HG03442 (cell line): ENCODE data around the gene EPHB2.

Experiments used
- ATAC-seq: cut with Tn5 transposase; IDR thresholded peaks from one replicate; pipeline ENCODE4 v1.9.1; 2021; ENCODE audit warnings: mild to moderate bottlenecking, moderate library complexity; ENCODE audit not compliant: unreplicated experiment

EPHB2 gene

DNA sequence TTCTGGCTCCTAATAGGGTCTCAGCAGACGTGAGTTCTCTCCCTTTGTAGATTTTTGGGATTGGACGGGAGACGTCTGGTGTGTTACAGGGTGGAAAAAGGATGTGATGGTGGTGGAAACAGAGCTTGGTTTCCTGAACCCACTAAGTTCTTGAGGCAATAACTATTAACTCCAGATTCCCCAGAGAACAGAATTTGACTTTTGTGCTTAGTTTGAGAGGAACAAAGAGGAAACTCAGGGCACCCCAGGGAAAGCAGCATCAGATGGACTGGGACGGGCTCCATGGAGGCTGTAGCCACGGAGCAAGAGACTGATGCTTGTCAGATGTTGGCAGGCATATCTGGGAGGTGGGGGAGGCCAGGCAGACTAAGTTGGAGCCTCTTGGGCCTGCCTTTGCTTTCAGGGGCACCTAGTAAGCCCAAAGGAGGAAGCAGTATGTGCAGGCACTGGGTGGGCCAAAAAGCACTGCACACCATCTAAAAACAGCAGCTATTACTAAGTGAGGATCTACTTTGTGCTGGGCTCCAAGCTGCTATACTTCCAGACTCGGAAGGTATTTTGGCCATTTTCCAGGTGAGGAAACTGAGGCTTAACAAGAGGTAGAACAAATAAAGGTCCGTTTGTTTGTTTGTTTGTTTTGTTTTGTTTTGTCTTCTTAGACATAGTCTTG is 66.9 kb downstream of the EPHB2 start:
- no peak for ATAC-seq

- no peak for ATAC-seq
Measured at GRCh38 chr1:22778408-22778807, 67.8 kb downstream of the EPHB2 start.

DNA sequence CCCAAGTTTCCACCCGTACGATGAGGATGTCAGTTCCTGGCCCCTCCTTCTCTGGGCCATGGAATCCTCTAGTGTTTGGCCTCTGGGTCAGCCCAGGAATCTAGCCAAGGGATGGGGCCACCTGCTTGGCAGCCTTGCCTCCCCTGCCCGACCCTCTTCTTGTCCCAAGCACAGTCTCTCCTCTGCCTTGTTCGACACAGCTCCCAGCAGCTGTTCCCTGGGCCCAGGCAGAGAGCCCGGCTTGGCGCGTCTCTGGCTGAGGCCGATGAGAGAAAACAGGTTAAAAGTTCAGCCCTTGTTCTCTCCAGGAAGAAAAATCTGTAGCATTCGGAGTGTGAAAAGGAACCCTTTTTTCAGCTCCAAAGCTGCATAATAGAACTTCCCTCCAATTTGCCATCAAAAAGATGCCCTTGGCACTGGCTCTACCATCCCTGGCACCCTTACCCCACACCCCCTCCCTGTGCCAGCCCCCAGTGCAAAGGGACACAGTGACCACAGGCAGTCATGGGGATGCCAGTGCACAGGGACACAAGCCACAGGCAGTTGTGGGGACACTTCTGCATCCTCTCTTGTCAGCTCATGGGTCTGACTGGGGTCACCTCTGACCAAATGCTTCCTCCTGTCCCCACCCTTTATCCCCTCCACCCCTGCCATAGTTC is 68.4 kb downstream of the EPHB2 start:
- ATAC-seq = no peak

DNA sequence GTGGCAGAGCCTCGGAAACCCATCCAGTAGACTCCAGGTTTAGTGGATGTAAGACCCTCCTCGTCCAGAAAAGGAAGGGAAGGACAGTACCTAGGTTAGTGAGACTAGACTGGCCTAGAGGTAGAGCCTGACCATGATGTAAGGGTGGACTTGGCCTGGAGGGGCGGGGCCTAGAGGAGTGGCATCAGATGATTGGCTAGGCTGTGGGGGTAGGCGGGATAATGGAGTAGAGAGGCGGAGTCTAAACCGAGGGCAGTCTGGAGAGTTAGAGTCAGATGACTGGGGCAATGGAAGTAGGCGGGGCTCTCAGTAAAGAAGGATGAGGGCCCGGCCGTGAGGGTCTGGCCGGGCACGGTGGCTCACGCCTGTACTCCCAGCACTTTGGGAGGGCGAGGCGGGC is 70.1 kb downstream of the EPHB2 start:
- no peak for ATAC-seq

DNA sequence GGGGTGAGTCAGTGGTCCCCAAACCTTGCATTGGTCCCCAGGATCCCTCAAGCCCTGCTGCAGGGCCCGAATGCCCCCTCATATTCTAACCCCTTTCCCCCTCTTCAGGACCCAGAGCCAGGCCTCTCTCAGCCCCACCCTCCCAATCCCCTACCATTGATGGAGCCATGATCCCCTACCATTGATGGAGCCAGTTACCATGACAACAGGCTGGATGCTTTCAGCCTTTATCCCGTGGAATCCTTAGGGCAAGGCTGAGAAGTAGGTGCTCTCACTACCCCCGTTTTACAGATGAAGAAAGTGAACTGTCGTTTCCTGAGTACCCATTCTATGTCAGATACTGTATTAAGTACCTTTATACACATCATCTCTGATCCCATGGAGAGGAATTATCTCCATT is 70.8 kb downstream of the EPHB2 start:
- no peak for ATAC-seq

GRCh38 chr1:22782406-22782805 is 71.8 kb downstream of the EPHB2 start:
- ATAC-seq = no peak

- ATAC-seq = no peak
Measured at GRCh38 chr1:22784317-22784716, 73.7 kb downstream of the EPHB2 start.

DNA sequence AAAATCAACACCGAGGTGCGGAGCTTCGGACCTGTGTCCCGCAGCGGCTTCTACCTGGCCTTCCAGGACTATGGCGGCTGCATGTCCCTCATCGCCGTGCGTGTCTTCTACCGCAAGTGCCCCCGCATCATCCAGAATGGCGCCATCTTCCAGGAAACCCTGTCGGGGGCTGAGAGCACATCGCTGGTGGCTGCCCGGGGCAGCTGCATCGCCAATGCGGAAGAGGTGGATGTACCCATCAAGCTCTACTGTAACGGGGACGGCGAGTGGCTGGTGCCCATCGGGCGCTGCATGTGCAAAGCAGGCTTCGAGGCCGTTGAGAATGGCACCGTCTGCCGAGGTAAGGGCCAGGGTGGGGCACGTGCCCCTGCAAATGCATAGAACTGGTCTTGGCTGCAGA is 74.1 kb downstream of the EPHB2 start:
- ATAC-seq = no peak

DNA sequence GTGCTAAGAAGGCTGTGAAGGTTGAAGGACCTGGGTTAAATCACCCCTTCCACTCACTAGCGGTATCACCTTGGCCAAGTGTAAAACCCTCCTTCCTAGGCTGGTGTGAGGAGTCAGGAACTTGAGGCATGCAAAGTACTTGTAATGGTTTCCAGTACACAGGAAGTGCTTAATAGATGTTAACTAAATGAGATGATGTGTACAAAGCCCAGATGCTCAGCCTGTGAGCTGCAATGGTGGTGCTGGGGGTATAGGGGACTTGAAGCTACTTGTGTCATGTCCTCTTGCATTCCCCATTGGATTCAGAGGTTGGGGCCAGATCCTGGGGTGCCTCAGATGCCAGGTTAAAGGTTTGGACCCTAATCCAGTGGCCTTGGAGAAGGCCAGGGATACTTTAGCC is 75.5 kb downstream of the EPHB2 start:
- ATAC-seq = no peak

- ATAC-seq = no peak
Measured at GRCh38 chr1:22786719-22787489, 76.3 kb downstream of the EPHB2 start.

DNA sequence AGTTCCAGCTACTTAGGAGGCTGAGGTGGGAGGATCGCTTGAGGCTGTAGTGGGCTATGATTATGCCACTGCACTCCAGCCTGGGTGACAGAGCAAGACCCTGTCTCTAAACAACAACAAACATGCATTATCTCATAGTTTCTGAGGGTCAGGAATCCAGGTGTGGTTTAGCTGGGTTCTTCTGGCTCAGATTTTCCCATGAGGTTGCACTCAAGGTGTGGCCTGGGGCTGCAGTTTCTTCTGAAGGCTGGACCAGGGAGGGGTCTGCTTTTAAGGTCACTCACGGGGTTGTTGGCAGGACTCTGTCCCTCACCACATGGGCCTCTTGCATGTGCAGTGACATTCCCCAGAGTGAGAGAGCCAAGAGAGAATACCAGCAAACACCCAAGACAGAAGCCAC is 77.0 kb downstream of the EPHB2 start:
- no peak for ATAC-seq

GRCh38 chr1:22788254-22788661 is 77.6 kb downstream of the EPHB2 start:
- no peak for ATAC-seq

DNA sequence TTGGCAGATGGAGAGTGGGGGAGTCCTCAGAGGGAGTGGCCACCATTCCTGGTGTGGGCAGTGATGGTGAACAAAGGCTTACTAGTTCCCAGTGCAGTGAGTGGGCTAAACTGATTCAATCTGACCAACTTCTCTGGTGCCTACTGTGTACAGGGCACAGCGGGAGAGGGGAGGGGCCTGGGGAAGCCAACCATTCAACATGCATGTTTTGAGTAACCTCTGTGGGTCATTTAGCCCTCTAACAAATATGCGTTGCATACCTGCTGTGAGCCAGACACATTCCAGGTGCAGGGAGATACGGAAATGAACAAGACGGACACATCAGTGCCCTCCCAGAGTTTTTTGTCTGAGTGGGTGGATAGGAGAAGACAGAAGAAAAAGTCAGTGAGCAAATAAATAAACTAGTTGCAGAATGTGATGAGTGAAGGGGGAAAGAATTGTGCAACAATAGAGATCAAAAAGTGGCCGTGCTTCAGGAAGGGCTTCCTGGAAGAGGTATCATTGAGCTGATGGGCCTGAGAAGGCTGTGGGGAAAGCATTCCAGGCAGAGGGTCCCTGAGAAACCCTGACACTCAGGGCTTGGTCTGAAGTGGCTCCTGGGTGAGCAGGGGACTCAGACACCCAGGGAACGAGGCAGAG is 78.8 kb downstream of the EPHB2 start:
- ATAC-seq = no peak

- no peak for ATAC-seq
Measured at GRCh38 chr1:22790232-22791008, 79.8 kb downstream of the EPHB2 start.

DNA sequence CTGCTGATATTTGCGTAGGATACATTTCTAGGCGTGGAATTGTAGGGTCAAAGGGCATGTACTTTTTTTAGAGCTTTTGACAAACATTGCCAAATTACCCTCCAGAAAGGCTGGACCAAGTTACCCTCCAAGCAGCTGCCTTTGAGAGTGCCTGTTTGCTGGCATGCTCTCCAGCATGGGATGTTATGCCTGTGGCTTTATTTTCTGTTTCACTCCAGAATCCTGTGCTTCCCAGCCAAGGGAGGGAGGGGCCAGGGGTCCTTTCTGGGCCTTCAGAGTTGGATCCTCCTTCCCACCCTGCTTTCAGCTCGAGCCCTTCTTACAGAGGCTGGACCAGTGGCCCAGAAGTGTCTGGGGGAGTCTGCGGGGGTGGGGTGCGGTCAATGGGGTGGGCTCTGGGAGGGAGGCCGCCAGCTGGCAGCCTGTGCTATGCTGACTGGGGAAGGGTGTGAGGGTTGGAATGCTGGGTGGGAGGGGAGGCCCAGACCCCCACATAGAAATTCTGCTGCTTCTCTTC is 81.2 kb downstream of the EPHB2 start:
- no peak for ATAC-seq

DNA sequence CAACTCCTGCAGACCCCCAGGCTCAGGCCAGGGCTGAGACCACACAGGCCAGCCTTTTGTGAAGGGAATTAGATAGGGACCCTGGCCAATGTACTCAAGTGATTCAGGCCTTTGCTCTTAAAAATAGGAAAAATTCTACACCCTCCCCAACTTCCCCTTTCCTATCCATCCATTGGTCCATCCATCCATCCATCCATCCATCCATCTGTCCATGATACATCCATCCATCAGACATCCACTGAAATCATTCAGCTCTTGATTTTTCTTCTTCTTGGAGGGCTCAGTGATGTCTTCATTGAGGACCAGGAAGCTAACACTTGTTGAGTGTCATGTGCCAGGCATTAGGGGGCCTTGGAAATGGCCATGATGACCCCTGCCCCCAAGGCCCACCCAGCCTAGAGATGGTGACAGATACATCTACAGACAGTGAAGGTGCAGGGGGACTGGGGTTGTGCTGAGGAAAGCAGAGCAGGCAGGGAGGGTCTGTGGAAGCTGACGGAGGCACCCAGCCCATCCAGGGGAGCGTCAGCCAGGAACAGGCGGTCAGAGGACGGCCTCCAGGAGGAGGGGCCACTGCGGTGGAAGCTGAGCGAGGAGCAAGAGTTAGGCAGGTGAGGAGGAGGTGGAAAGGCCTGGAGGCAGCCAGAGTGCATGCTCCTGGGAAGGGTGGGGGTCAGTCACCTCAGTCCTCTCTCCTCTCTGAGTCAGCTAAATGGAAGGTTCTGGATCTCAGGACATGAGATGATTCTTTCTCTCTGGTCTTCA is 81.9 kb downstream of the EPHB2 start:
- ATAC-seq = no peak

DNA sequence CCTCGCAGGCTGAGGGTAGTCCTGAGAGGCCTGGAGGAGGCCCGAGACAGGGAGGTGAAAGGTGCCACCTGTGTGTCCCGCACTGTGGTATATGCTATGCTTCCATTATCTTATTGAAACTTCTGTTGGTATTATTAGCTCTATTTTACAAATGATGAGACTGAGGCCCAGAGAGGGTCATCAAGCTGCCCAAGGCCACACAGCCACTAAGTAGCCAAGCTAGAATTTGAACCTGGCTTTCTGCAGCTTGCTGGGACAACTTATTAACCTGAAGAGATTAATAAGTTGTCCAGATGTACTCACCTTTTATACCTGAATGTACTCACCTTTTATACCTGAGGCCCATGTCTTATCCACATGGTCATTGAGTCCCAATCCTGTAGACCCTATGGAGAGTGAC is 83.0 kb downstream of the EPHB2 start:
- no peak for ATAC-seq

- ATAC-seq = no peak
Measured at GRCh38 chr1:22794647-22795365, 84.2 kb downstream of the EPHB2 start.

DNA sequence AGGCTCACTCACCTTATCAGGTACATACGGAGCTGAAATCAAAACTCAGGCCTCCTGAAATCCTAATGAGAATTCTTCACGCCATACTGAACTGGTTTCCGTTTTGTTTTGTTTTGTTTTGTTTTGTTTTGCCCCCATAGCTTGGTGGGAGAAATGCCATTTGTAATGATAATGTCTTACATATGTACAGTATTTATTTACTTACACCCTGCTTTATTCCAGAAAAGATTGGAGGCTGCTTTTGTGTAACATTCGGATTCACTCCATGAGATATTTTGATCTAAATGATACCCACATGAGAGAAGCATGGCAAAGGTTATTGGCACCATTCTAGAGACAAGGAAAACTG is 84.7 kb downstream of the EPHB2 start:
- ATAC-seq = no peak
